COLO668 (cell line): ENCODE measurements around the gene CEPT1.

Experiments
- DNase-seq: peaks from one replicate; lab custom pipeline; 2025; ENCODE audit not compliant: unreplicated experiment; lab: John Stamatoyannopoulos, UW

The CEPT1 gene

DNA sequence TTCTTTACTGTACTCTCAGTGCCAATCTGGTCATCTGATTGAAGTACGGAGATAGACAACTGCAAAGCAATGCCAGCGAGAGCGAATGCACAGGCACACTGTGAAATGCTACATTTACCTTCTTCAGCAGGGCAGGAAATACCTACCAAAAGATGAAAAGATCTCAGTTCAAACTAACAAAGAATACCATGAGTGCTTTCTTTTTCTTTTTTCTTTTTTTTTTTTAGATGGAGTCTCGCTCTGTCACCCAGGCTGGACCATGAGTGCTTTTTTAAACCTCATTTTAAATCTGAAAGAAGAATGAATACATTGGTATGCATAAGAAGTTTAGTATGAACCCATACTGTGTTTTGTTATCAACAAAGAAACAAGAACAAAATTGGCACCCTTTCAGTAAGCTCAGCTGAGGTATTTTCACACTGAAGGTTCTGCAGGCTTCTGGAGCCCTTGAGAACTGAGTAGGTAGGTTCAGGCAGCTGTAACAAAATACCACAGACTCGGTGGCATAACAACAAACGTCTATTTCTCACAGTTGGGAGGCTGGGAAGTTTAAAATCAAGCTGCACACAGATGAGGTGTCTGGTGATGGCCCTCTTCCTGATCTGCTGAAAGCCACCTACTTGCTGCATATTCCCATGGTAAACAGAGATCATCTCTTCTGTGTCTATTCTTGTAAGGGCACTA, 85.8 kb downstream of the CEPT1 start:
- DNase-seq, result no peak

DNA sequence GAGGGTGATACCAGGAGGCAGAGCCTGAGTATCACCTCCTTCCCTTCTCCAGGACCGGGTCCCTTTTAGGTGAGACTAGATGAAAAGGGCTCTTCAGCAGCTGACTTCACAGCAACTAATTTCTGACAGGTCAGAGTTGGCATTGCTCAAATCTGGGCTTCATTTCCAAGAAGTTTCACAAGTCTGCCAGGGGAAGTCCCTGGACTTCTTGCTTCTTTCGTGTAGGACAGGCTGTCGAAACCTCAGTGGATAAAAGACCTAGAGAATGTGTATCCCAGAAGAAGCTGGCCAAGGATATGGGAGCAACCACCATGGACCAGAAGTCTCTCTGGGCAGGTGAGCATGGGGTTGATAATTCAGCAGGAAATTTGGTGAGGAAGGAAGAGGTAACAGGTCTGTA, 87.4 kb downstream of the CEPT1 start, which contains the start of gene CHI3L2:
CHI3L2 (plus strand) TSS at position 280 of the 400 bp plus-strand sequence; CDS start at position 297, 17 bp downstream.
- DNase-seq, result no peak

DNA sequence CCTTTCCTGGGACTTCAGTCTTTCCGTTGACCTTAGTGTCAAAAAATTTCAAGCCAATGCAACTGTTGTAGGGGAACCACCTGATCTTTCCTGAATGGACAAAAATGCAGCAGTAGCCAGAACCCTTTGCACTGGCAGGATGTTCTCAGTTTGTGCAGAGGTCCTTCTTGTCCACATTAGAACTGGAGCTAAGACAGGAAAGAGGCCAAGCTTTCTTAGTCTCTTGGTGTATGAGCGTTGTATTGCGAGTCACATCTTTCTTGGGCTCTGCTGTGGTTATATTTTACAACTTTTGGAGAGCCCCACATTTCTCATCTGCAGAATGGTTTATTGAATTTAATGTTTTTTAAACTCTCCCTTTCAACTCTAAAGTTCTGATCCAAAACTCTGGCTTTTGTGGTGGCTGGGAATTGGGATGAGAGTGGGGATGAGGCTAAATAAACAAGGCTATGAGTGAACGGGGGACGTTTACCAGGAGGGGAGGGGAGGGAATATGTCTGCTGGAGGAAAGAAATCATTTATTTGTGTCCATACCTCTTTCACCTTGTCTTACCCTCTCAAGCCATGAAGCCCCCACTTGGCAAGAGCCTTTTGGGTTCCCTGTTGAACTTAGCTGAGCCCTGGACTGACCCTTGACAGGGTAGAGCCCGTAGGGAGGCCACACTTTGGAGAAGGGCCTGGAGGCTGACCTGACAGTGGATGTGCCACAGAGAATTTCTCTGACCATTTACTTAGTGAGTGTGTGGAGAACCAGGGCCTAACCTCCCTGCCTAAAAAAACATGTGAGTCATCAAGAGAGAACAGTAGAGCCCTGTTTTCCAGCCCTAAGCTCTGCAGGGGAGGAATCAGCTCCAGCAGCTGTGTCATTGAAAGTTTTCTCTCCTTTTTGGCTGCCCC, 88.1 kb downstream of the CEPT1 start:
- DNase-seq, result no peak

DNA sequence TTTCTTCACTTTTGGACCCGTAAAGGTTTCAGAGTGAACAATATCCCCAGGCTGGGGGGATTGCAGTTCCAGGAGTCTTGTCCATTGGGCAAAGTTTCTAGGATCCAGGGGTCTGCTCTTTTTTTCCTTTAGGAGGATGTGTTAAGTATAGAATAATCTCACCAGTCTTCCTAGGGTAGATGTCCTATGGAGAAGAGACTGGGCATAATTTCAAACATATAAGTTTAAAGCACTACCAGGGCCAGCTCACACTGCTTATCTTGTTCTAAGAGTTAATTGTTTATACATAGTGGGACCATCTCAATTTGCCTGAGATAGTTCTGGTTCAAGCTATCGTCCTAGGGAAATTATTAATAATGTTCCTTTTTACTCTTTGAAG, 88.7 kb downstream of the CEPT1 start:
- DNase-seq, result no peak

DNA sequence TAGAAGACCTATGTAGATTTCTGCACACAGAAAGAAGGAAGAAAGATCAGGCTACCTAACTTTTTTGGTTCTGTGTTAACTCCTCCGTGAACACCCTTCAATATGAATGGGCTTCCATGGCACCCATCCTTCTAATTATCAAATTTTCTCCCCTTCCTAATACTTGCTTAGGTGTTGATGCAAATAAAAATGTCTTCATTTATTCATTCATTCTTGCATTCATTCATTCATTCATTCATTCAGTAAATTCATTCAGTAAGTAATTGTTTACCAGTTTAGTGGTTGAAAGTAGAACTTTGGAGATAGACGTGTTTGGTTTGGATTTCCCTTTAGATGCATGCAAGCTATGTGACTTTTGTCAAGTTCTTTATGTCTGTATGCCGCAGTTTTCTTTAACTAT, 92.1 kb downstream of the CEPT1 start:
- DNase-seq, result no peak

DNA sequence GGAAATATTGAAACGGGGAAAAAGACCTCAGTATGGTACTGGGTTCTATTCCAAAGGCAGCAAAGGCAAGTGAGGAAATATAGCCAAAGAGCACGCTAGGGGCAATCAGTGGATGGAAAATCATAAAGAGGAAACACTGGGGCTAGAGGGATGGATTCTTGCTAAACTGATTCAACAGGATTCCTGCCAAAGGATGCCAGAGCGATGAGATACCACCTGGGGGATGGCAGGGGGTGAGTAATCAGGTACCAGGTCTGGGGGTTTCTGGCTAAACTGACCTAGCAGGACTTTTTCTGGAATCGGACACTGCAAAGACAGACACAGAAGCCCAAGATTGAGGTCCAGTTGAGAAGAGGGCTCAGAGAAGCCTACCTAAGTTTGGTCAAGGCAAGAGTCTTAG, 94.2 kb downstream of the CEPT1 start:
- no peak for DNase-seq
